ENCODE measurements around the gene TMEM167A. TPM values are rescaled to one million over a fixed set of nuclear protein-coding genes. Genes with fewer than 3 reads are reported as not detected.

The TMEM167A gene
- total RNA-seq, 6 experiments from 2014 or later, result 22.4 to 48.4 (median 39.0) TPM

DNA sequence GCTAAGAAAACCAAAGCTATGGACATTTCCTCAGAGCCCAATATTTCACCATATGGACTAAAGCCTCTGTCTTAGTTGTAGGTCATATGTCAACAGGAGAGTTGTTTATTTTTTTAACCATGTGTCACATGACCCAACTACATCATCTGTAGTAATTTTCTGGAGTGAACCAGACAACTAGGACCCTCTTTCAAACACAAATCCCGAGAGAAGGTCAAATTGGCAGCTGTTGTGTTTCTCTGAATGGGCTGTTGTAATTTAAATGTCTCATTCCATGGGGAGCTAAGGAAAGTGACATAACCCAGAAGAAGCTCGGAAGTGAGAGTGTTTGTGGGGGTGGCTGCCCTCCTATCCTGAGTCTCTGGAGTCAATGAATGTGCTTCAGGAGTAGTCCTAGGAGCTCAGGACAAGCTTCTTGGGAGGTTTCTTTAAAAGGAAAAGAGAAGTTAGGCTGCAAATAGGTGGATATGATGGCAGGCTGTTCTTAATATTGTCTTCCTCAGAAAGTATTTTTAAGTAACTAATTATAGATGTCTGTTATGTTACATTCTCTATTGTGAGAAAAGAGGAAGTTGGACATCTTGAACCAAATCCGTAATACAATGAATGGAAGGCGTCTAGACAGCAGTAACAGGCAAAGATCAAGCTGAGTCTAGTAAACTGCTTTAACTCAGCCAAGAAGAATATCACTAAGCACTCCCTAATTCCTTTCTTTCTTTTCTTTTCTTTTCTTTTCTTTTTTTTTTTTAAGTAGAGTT is 50.1 kb downstream of the TMEM167A start:
- H3K36me3 ChIP-seq, result no peaks in the 10 kb centered on the region
- TF ChIP-seq, protein P1, sequence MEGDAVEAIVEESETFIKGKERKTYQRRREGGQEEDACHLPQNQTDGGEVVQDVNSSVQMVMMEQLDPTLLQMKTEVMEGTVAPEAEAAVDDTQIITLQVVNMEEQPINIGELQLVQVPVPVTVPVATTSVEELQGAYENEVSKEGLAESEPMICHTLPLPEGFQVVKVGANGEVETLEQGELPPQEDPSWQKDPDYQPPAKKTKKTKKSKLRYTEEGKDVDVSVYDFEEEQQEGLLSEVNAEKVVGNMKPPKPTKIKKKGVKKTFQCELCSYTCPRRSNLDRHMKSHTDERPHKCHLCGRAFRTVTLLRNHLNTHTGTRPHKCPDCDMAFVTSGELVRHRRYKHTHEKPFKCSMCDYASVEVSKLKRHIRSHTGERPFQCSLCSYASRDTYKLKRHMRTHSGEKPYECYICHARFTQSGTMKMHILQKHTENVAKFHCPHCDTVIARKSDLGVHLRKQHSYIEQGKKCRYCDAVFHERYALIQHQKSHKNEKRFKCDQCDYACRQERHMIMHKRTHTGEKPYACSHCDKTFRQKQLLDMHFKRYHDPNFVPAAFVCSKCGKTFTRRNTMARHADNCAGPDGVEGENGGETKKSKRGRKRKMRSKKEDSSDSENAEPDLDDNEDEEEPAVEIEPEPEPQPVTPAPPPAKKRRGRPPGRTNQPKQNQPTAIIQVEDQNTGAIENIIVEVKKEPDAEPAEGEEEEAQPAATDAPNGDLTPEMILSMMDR (IDR thresholded peaks at IDR 0.05), result no peak
- no peak for TF ChIP-seq POLR2A (IDR thresholded peaks at IDR 0.05)
- H3K9me3 ChIP-seq, result no peaks in the 10 kb centered on the region
- no peak overlapping the region for H3K27ac ChIP-seq
- no peaks in the 10 kb centered on the region for H3K27me3 ChIP-seq
- WGBS (ENCODE audit: insufficient coverage, low coverage, low lambda C conversion rate, missing lambda C conversion rate), result 59% methylated on average over 4 of the region's 4 CpGs
- no peak overlapping the region for H3K4me3 ChIP-seq
- H3K4me1 ChIP-seq, result no peaks in the 10 kb centered on the region
- intact Hi-C loops (cut with DNase I), result no loop called here
- ATAC-seq (no peak), DNase-seq (no peak)

DNA sequence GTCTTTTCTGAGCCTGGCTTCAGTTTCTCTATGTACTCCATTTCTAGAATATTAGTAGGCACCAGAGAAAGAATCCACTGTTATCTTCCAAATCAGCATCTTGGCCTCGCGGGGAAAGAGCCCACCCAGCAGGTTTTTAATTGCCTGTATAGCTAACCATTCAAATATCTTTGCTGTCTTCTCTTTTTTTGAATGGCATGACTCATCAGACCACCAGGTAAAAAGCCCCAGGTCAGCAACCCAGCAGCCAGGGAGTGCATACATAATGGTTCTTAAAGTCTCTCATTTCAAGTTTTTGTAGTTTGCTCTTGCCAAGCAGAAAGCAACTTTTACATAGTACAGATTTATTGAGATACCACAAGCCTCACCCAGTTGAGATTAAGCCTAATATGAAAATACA is 50.7 kb downstream of the TMEM167A start:
- no peaks in the 10 kb centered on the region for H3K9me3 ChIP-seq
- WGBS (ENCODE audit: insufficient coverage, low coverage, low lambda C conversion rate, missing lambda C conversion rate), result 62% methylated on average over 2 of the region's 2 CpGs
- H3K36me3 ChIP-seq, result no peaks in the 10 kb centered on the region
- DNase-seq (no peak), ATAC-seq (no peak)
- H3K27me3 ChIP-seq, result no peaks in the 10 kb centered on the region
- TF ChIP-seq, protein P1 (IDR thresholded peaks at IDR 0.05), result no peak
- TF ChIP-seq POLR2A (IDR thresholded peaks at IDR 0.05), result no peak
- no peaks in the 10 kb centered on the region for H3K4me1 ChIP-seq
- intact Hi-C loops (cut with DNase I), result no loop called here
- H3K4me3 ChIP-seq, result no peak overlapping the region
- no peak overlapping the region for H3K27ac ChIP-seq

DNA sequence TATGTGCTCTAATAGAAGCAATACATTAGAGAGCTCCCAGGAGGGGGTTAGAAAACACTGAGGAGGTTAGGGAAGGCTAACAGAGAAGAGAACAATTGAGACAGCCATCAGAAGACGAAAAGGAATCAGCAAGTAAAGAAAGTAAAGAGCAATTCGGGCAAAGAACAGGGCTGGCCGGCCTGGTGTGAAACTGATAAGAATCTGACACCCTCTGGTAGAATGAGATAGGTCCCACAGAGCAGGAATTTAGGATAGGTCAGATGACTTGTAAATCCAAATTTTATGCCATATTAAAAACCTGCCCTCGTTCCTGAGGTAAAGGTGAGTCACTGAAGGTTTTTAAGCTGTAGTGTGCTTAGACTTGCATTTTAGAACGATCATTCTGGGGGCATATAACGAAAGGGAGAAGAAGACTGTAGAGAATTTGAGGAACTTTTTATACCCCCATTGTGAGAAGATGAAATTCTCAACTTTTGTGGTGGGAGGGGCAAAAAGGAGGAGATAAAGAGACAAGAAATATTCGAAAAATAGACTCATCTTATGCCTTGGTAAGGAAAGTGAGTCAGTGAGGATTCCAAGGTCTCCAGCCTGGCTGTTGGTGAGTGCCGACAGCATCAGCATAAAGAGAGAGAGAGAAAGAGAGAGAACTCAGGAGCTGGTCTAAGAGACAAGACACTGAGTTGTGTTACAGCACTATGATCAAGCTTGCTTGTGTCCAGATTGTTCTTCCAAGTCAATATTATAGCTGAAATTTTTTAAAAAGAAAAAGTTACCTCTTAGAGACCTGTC is 51.3 kb downstream of the TMEM167A start:
- Histone ChIP-seq H3K36me3 (no peaks in the 10 kb centered on the region), H3K9me3 (no peaks in the 10 kb centered on the region), H3K4me1 (no peaks in the 10 kb centered on the region), H3K27ac (no peak overlapping the region), H3K27me3 (no peaks in the 10 kb centered on the region), H3K4me3 (no peak overlapping the region)
- no peak for ATAC-seq
- 74% methylated on average over 7 of the region's 8 CpGs for WGBS (ENCODE audit: insufficient coverage, low coverage, low lambda C conversion rate, missing lambda C conversion rate)
- no peak for DNase-seq
- no peak for TF ChIP-seq POLR2A (IDR thresholded peaks at IDR 0.05)
- TF ChIP-seq, protein P1 (IDR thresholded peaks at IDR 0.05), result no peak
- intact Hi-C loops (cut with DNase I), result no loop called here

DNA sequence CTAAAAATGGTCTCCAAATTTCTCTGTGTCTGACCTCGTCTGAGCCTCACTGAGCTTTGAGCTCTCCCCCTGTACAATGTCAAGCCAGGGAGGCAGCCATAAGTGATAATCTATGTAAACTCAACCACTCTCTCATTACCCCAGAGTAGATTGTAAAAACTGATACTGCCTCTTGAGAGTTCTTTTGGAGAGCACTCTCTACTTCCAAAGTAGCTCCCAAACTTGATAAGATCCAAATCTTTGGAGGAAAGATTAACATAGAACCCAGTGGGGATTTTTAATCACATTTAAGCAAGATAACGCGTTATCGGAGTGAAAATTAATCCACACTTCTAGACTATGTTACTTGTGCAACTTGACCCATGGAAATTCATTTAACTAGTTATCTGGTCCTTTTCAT is 54.9 kb downstream of the TMEM167A start:
- H3K9me3 ChIP-seq, result no peaks in the 10 kb centered on the region
- no peaks in the 10 kb centered on the region for H3K4me1 ChIP-seq
- no peak for TF ChIP-seq POLR2A (IDR thresholded peaks at IDR 0.05)
- TF ChIP-seq, protein P1 (IDR thresholded peaks at IDR 0.05), result no peak
- no peaks in the 10 kb centered on the region for H3K36me3 ChIP-seq
- 89% methylated on average over 4 of the region's 4 CpGs for WGBS (ENCODE audit: insufficient coverage, low coverage, low lambda C conversion rate, missing lambda C conversion rate)
- intact Hi-C loops (cut with DNase I), result no loop called here
- no peak overlapping the region for H3K4me3 ChIP-seq
- no peak overlapping the region for H3K27ac ChIP-seq
- DNase-seq (no peak), ATAC-seq (no peak)
- no peaks in the 10 kb centered on the region for H3K27me3 ChIP-seq

Measured in right lobe of liver (tissue), 6 donors.